HG03139 (cell line): ENCODE results near the gene AQP11.

ENCODE experiments used
- ATAC-seq: cut with Tn5 transposase; IDR thresholded peaks from one replicate; pipeline ENCODE4 v1.9.1; 2021; ENCODE audit not compliant: unreplicated experiment

AQP11 gene

GRCh38 chr11:77656362-77656761 is 66.6 kb downstream of the AQP11 start:
- ATAC-seq = no peak

- no peak for ATAC-seq
These were observed 68.7 kb downstream of the AQP11 start for GRCh38 chr11:77658213-77659013.
